ENCODE measurements around the gene ADD2. TPM values are rescaled to one million over a fixed set of nuclear protein-coding genes. Genes with fewer than 3 reads are reported as not detected.

Gene ADD2
- total RNA-seq = not detected in 2 replicates

DNA sequence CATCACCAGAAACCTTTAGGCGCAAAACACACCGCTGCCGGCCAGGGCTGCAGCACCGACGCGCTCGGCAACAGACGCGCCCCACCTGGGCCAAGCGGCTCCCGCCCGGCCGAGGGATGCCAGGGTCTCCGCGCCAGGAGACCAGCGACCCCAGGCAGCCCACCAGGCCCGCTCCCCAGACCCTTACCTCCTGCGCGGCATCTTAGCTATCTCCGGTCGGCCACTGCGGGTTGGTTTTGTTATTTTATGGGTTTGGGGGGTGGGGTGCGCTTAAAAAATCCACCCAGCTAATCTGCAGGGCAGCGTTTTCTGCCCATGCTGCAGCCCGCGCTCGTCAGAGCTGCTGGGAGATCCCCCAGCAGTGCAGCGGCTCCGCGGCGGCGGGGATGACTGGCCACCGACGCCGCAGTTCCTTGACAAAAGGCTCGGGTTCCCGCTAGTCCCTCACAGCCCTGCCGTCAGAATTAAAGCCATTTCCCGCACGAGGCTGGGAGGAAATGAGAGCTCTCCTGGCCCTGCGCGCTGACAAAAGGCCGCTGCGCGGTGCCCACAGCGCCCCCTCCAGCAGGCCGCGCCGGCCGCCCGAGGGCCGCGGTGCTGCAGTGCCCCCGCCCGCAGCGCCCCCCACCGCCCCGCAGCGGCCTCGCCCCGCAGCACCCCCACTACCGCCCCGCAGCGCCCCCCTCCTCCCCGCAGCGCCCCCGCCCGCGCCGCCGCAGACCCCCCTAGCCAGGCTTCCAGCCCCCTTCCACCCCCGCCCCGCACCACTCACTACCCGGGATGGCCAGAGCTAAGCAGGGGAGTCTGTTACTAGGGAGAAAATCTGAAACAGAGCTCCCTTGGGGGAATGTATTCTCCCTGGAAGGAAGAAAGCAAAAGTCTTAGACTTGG lies at the start of gene ADD2:
Gene ADD2, minus strand, starts transcription at position 502 of the 891 bp plus-strand sequence. CDS start 61,792 bp downstream, outside the sequence.

GRCh38 chr2:70790136-70790828 lies 22.3 kb upstream of the ADD2 start, which contains the start of gene FIGLA:
Gene FIGLA (minus strand): TSS chr2:70790643. CDS start chr2:70790638, 5 bp downstream.

Small RNAs within 50 kb of the gene (small RNA-seq; reads per million reads assigned to genes)
- gene HMGN2P21 = not detected

Other genes starting within 250 kb of the ADD2 start
- 3.1 and 4.7 TPM in 2 replicates for gene TGFA, start 214.4 kb downstream of the ADD2 start, total RNA-seq
- not detected in 2 replicates for gene FIGLA, start 22.4 kb upstream of the ADD2 start, total RNA-seq
- not detected in 2 replicates for gene CLEC4F, start 52.4 kb upstream of the ADD2 start, total RNA-seq
- gene CD207, start 67.6 kb upstream of the ADD2 start, total RNA-seq = not detected in 2 replicates
- gene VAX2, start 132.4 kb upstream of the ADD2 start, total RNA-seq = 0.39 and 0.76 TPM in 2 replicates
- gene ATP6V1B1, start 167.7 kb upstream of the ADD2 start, total RNA-seq = not detected in 2 replicates
- 0.65 and 1.6 TPM in 2 replicates for gene ANKRD53, start 210.4 kb upstream of the ADD2 start, total RNA-seq
- gene TEX261, start 226.7 kb upstream of the ADD2 start, total RNA-seq = 14.9 and 29.6 TPM in 2 replicates